Left colon (tissue), 2 donors: Measurements from ENCODE around the gene ZNF24. TPM values are rescaled to one million over a fixed set of nuclear protein-coding genes. Genes with fewer than 3 reads are reported as not detected.

Source experiments
- ATAC-seq: fragments of 200-7000 bp; cut with Tn5 transposase; one replicate; pipeline ENCODE4 v1.9.1; 2020; ENCODE audit warnings: mild to moderate bottlenecking, moderate library complexity
- DNase-seq, 2 donors: peaks; one replicate each; pipeline ENCODE4 v3.0.0-alpha.2; 2020
- intact Hi-C, 2 donors: fragments of 100-400 bp; cut with DNase I in 1 of 2; cut with micrococcal nuclease in 1 of 2; formaldehyde crosslinking; loops; one replicate each; pipeline versions ENCODE4 v1.11.2 to v1.14.0; 2022; cut with DNase I, micrococcal nuclease
- total RNA-seq, 2 donors: library from RNA; stranded (reverse); fragmentation: NEBNext Ultra II Directional; extraction: Animal tissue kit (Norgen Biotek cat#: 25700); gene quantifications; one replicate each; pipeline ENCODE4 v1.2.1, GENCODE V29; 2021
- donor health status: DM: no; HTN: no; CAD: no.
- donor health status: DM: yes; HTN: yes; CAD: no.

The ZNF24 gene
- total RNA-seq, 2 donors from 2014 or later: 39.3 to 43.6 TPM

DNA sequence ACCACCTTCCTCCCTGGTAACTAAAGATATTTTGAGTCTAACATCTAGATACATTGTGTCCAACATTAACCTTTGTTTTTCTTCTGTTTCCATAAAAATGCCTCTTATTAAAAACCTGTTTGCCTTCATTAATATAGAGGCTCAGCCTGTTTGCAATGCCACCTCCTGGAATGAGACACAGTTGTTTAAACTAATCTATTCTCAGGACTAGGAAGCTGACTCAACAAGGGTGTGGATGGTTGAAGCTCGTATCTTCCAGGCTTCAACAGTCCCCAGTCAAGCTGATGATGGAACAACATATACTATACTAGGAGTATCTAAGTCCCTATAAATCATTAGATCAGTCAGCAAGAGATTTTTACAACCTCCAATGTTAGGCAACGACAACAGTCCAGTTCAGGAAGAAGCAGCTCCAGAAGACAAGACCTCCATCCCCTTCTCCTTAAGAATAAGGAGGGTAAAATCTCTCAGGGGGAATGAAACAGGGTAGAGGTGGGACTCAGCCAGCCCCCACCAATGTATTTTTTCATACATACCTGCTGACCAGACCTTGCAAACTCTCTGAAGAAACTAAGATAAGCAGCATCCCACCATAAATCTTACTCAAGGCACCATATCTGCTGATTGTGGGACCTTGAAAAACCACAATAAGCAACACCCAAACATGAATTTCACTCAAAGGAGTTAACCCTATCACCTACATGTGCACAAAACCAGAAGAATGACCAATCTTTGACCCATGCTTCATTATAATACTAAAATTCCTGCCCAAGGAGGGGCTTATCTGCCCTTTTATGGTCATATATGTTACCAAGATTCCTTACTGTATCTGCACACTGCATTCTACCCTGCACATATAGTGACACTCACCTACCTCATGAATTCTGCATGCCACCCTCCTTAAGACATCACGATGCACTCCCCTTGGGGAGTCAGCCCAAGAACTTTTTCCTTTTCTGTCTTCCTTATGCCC lies 21.4 kb downstream of the ZNF24 start:
- no peak for DNase-seq
- ATAC-seq: no peak
- intact Hi-C loops: no loop called here

DNA sequence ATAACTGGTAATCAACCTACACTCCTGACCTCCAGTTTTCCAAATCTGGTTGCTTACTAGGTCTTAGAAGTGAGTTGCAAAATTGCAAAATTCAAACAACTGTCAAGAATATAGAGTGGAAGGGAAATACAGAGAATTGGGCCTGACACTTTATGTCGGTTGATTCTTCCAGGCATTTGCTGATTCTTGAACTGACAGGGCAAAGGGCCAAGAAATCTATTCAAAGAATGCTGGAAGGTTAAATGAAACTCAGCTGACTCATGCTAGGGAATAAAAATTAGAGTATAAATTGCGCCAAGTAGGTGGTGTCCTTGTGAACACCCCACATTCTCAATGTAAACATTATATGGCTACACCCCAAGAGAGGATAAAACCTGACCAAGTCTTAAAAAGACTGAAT lies 32.7 kb downstream of the ZNF24 start:
- intact Hi-C loops: no loop called here
- DNase-seq: no peak
- no peak for ATAC-seq

DNA sequence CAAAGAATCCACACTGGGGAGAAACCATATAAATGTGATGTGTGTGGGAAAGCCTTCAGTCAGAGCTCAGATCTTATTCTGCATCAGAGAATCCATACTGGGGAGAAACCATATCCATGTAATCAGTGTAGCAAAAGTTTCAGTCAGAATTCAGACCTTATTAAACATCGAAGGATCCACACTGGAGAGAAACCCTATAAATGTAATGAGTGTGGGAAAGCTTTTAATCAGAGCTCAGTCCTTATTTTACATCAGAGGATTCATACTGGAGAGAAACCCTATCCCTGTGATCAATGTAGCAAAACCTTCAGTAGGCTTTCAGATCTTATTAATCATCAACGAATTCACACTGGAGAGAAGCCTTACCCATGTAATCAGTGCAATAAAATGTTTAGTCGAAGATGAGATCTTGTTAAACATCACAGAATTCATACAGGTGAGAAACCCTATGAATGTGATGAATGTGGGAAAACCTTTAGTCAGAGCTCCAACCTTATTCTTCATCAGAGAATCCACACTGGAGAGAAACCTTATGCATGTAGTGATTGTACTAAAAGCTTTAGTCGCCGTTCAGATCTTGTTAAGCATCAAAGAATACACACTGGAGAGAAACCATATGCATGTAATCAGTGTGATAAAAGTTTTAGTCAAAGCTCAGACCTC lies 37.5 kb downstream of the ZNF24 start:
- DNase-seq (no peak), ATAC-seq (no peak)
- intact Hi-C loops: no loop called here

GRCh38 chr18:35303610-35304009 lies 40.6 kb downstream of the ZNF24 start:
- ATAC-seq (no peak), DNase-seq (no peak)
- intact Hi-C loops: no loop called here

DNA sequence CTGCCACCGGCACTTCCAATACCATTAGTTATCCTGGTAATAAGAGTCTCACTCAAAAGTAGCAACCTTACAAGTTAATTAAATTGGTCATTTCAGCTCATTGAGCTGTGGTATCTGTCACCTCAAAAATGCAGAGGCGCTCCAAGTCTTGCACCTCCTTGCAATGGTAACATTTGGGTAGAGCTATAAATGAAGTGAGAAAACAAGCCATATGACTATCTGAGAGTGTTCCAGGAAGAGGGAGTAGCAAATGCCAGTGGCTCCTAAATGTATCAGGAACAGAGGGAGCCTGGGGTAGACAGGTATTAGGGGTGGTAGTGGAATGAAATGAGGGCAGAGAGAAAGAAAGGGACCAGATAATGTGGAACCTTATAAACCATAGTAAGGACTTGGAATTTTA lies 48.2 kb downstream of the ZNF24 start:
- intact Hi-C loops: no loop called here
- no peak for ATAC-seq

GRCh38 chr18:35291166-35291565 lies 53.1 kb downstream of the ZNF24 start:
- ATAC-seq (no peak), DNase-seq (no peak)
- intact Hi-C loops: no loop called here

More for the DNA sequence above, 48.2 kb downstream of the ZNF24 start:
- DNase-seq: no peak

GRCh38 chr18:35290094-35290735 lies 54.0 kb downstream of the ZNF24 start, which contains the start of gene ZSCAN30:
TSS of gene ZSCAN30 (minus strand) at chr18:35290229. CDS start at chr18:35264352, 25,877 bp downstream.
- ATAC-seq (peak; percentile 97), DNase-seq (peak; percentile 96)
- intact Hi-C loops: no loop called here

GRCh38 chr18:35289727-35290093 lies 54.5 kb downstream of the ZNF24 start:
- DNase-seq (peak; percentile 34 to 63), ATAC-seq (peak; percentile 56)
- intact Hi-C loops: no loop called here

DNA sequence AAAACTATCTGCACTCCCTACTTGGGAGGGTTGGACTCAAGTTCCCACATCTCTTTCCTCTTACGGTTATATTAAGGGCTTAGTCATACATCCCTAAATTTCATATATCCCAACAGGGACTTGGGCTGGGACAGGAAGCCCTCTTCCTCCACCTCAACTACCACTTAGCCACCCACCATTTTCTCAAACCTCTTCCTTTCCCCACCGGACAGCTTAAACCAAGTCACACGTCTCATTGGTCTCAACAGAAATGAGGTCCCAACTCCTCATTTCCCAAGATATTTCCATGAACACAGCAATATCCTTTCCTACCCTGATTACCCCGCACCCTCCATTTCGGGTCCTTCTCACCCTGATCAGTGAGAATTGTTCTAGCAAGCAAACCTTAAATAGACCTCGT lies 54.9 kb downstream of the ZNF24 start:
- ATAC-seq: no peak
- intact Hi-C loops: no loop called here
- DNase-seq: no peak

DNA sequence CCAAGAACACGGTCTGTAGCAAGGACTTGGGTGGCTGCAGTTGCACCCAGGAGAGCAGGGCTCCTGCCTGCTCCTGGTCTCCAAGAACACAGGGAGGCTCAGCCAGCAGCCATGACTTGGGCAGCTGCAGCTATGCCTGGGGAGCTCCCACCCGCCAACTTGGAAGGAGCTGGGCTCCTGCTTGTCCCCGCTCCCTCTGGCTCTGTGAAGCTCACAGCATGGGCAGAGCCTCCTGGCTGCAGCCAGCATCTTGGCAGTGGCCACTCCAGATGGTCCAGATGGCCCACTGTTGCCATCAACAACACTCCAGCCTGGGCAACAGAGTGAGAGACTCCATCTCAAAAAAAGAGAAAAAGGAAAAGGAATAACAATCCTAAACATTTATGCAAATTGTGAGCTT lies 59.4 kb downstream of the ZNF24 start:
- DNase-seq (no peak), ATAC-seq (no peak)
- intact Hi-C loops: no loop called here

DNA sequence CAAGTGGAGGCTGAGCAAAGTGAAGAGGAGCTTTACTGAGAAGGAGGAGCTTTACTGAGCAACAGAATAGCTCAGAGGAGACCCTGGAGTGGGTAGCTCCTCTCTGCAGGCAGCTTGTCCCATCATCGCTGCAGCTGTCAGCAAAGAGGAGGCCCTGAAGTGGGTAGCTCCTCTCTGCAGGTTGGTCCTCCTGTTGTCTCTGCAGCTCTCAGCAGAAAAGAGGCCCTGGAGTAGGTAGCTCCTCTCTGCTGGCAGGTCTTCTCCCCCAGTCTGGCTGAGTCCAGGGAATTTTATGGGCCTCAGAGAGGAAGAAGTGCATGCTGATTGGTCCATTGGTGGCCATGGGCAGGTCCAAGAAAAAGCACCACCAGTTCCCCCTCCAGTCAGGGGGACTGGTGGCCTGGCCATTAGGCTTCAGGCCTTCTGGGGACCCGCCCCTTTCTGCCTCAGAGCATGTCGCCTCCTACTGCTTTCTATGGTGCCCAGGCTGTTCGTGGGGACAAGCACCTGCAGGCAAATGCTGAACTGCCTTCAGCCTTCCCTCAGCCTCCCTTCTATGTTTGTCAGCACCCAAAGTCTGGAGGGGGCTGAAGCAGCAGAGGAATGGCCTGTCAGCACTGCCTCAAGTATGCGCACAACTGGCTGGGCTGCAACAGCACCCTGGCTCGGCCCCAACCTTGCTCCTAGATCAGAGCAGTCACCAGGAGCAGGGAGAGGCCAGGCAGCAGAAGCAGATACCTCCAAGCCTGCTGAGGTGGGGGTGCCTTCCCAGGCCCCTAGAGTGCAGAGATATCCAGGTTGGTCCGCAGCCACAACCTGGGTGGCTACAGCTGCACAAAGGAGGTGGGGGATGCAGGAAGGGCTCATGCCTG lies 60.1 kb downstream of the ZNF24 start:
- intact Hi-C loops: no loop called here
- no peak for ATAC-seq

DNA sequence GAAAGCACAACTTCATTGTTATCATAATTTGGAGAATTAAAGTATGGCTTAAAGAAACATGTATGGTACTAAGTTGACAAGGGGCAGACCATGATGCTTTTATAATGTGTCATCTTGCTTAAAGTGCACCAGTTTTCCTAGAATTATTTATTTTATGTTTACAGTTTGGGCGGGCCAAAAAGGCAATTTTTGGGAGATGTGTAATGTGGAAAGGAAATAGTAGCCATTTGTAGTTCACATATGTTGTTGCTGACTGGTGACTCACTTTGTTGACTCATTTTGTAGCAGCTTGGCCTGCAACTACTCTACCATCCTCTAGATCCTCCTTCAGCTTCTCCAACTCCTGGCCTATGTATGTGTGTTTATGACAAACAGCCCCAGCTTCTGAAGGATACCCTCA lies 61.9 kb downstream of the ZNF24 start:
- no peak for DNase-seq
- intact Hi-C loops: no loop called here
- ATAC-seq: peak; percentile 44

More for the DNA sequence above, 60.1 kb downstream of the ZNF24 start:
- DNase-seq: no peak

Other genes starting within 250 kb of the ZNF24 start
- 10 to 100 TPM; 18.0 to 20.1 TPM for gene ZNF397, start 103.4 kb downstream of the ZNF24 start, total RNA-seq
- gene ZSCAN30, start 54.2 kb downstream of the ZNF24 start, total RNA-seq: 10 to 100 TPM; 12.9 to 13.0 TPM
- gene ZNF396, start 32.9 kb upstream of the ZNF24 start, total RNA-seq: 1 to 10 TPM; 3.7 to 4.4 TPM
- gene INO80C, start 153.5 kb upstream of the ZNF24 start, total RNA-seq: 10 to 100 TPM; 35.2 to 37.5 TPM
- gene GALNT1, start 237.3 kb upstream of the ZNF24 start, total RNA-seq: 100 to 1,000 TPM; 121 to 143 TPM